ENCODE data around the gene HSPB7. TPM values are rescaled to one million over a fixed set of nuclear protein-coding genes. Genes with fewer than 3 reads are reported as not detected.

Gene HSPB7
- total RNA-seq, 4 donors from 2014 or later: 1.1 to 11.8 (median 3.7) TPM

- no peak overlapping the region for H3K4me3 ChIP-seq
- H3K9me3 ChIP-seq: no peaks in the 10 kb centered on the region
- intact Hi-C loops (cut with DNase I): loop anchor here (10.0 kb wide), 1 partner anchor 183 kb away; no protein-coding TSS in a partner anchor
- no peak for DNase-seq
- no peaks in the 10 kb centered on the region for H3K27me3 ChIP-seq
- TF ChIP-seq CTCF (IDR thresholded peaks at IDR 0.05) (no peak), POLR2A (IDR thresholded peaks at IDR 0.05) (no peak)
- H3K36me3 ChIP-seq: no peaks in the 10 kb centered on the region
- no peaks in the 10 kb centered on the region for H3K4me1 ChIP-seq
- 88 to 91% methylated on average over 3 to 7 of the region's 9 CpGs for WGBS, 2 donors
- no peak overlapping the region for H3K27ac ChIP-seq
Observed at GRCh38 chr1:15997637-15998280, 20.1 kb downstream of the HSPB7 start.

GRCh38 chr1:15997076-15997585, 20.7 kb downstream of the HSPB7 start:
- intact Hi-C loops (cut with DNase I): loop anchor here (10.0 kb wide), 1 partner anchor 182 kb away; no protein-coding TSS in a partner anchor
- H3K27me3 ChIP-seq: no peaks in the 10 kb centered on the region

GRCh38 chr1:15994590-15995351, 23.1 kb downstream of the HSPB7 start:
- peak; percentile 67 to 84 (median 78) for TF ChIP-seq CTCF (IDR thresholded peaks at IDR 0.05)
- TF ChIP-seq POLR2A (IDR thresholded peaks at IDR 0.05): no peak

More at GRCh38 chr1:15997076-15997585, 20.7 kb downstream of the HSPB7 start:
- H3K9me3 ChIP-seq: no peaks in the 10 kb centered on the region
- WGBS, 2 donors: 67 to 93% methylated on average over 1 to 2 of the region's 9 CpGs
- no peak overlapping the region for H3K27ac ChIP-seq
- H3K4me1 ChIP-seq: no peaks in the 10 kb centered on the region
- no peaks in the 10 kb centered on the region for H3K36me3 ChIP-seq
- no peak for DNase-seq
- TF ChIP-seq CTCF (IDR thresholded peaks at IDR 0.05): no peak
- no peak for TF ChIP-seq POLR2A (IDR thresholded peaks at IDR 0.05)
- no peak overlapping the region for H3K4me3 ChIP-seq

GRCh38 chr1:15994081-15994480, 23.8 kb downstream of the HSPB7 start:
- WGBS, 2 donors: no CpG with 5 or more reads among the region's 10 CpGs
- TF ChIP-seq CTCF (IDR thresholded peaks at IDR 0.05): no peak
- no peak for TF ChIP-seq POLR2A (IDR thresholded peaks at IDR 0.05)
- DNase-seq: no peak
- Histone ChIP-seq H3K4me1 (no peaks in the 10 kb centered on the region), H3K36me3 (no peaks in the 10 kb centered on the region), H3K4me3 (no peak overlapping the region), H3K9me3 (no peaks in the 10 kb centered on the region), H3K27me3 (no peaks in the 10 kb centered on the region), H3K27ac (no peak overlapping the region)
- intact Hi-C loops (cut with DNase I): loop anchor here (10.0 kb wide), 1 partner anchor 179 kb away; no protein-coding TSS in a partner anchor

More at GRCh38 chr1:15994590-15995351, 23.1 kb downstream of the HSPB7 start:
- no peak for DNase-seq
- no peak overlapping the region for H3K27ac ChIP-seq
- H3K4me1 ChIP-seq: no peaks in the 10 kb centered on the region
- WGBS, 2 donors: 63 to 74% methylated on average over 8 to 10 of the region's 11 CpGs
- no peak overlapping the region for H3K4me3 ChIP-seq
- no peaks in the 10 kb centered on the region for H3K36me3 ChIP-seq
- H3K27me3 ChIP-seq: no peaks in the 10 kb centered on the region
- H3K9me3 ChIP-seq: no peaks in the 10 kb centered on the region
- intact Hi-C loops (cut with DNase I): loop anchor here (10.0 kb wide), 1 partner anchor 180 kb away; no protein-coding TSS in a partner anchor

GRCh38 chr1:15993666-15994065, 24.2 kb downstream of the HSPB7 start:
- Histone ChIP-seq H3K9me3 (no peaks in the 10 kb centered on the region), H3K36me3 (no peaks in the 10 kb centered on the region), H3K4me1 (no peaks in the 10 kb centered on the region), H3K27ac (no peak overlapping the region), H3K4me3 (no peak overlapping the region), H3K27me3 (no peaks in the 10 kb centered on the region)
- intact Hi-C loops (cut with DNase I): loop anchor here (10.0 kb wide), 1 partner anchor 179 kb away; no protein-coding TSS in a partner anchor
- WGBS, 2 donors: 75 to 88% methylated on average over 5 to 14 of the region's 15 CpGs
- DNase-seq: no peak
- TF ChIP-seq CTCF (IDR thresholded peaks at IDR 0.05): no peak
- TF ChIP-seq POLR2A (IDR thresholded peaks at IDR 0.05): no peak

Measured in esophagus squamous epithelium (tissue), 5 donors.